CD4-positive, alpha-beta T cell (primary cell): Measurements from ENCODE around the gene COBL. TPM values are rescaled to one million over a fixed set of nuclear protein-coding genes. Genes with fewer than 3 reads are reported as not detected.

Source experiments
- ATAC-seq: fragments of 200-7000 bp; cut with Tn5 transposase; one replicate; pipeline ENCODE4 v1.10.0; 2022; ENCODE audit warnings: mild to moderate bottlenecking; ENCODE audit not compliant: poor library complexity
- CTCF ChIA-PET: fragments of 350-600 bp; sonication (Branson Sonifier 250); formaldehyde crosslinking; loops from one replicate; lab custom pipeline; 2021; ENCODE audit warnings: antibody characterized with exemption, inconsistent platforms; lab: Charles Lee
- POLR2A ChIA-PET: fragments of 350-600 bp; sonication (Branson Sonifier 250); formaldehyde crosslinking; loops from one replicate; lab custom pipeline; 2021; ENCODE audit warnings: antibody characterized with exemption, inconsistent platforms; lab: Charles Lee
- DNase-seq, 14 experiments: peaks; one replicate each; pipeline ENCODE4 v3.0.0-alpha.2; 2013 to 2020; ENCODE audit warnings: mixed read lengths in 2 of 14
- H3K27ac ChIP-seq, 2 donors: one replicate each; pipeline versions ENCODE4 v1.5.1 to v1.7.0; 2013; ENCODE audit warnings: low read length in 2 of 2, low read depth in 1 of 2, mild to moderate bottlenecking in 1 of 2
- H3K27me3 ChIP-seq, 2 experiments: 1 replicate in 1 of 2; 2 replicates in 1 of 2; pipeline versions ENCODE4 v1.6.1 to v1.7.0; 2013; ENCODE audit warnings: low read length in 2 of 2, control low read depth in 1 of 2, mild to moderate bottlenecking in 1 of 2, moderate library complexity in 1 of 2; ENCODE audit not compliant: insufficient read depth in 2 of 2, control insufficient read depth in 1 of 2
- H3K36me3 ChIP-seq: one replicate; pipeline ENCODE4 v1.6.1; 2013; ENCODE audit warnings: low read length, control low read depth; ENCODE audit not compliant: insufficient read depth
- H3K4me1 ChIP-seq: one replicate; pipeline ENCODE4 v1.6.1; 2013; ENCODE audit warnings: low read length, control low read depth; ENCODE audit not compliant: insufficient read depth
- H3K4me3 ChIP-seq: one replicate; pipeline ENCODE4 v1.5.1; 2013; ENCODE audit warnings: mild to moderate bottlenecking, low read length, moderate library complexity
- H3K9me3 ChIP-seq, 2 experiments: 1 replicate in 1 of 2; 2 replicates in 1 of 2; pipeline versions ENCODE4 v1.6.1 to v1.7.0; 2013; ENCODE audit warnings: low read length in 2 of 2, mild to moderate bottlenecking in 2 of 2, control low read depth in 1 of 2, moderate library complexity in 1 of 2; ENCODE audit not compliant: control insufficient read depth in 1 of 2, insufficient read depth in 1 of 2
- H3K27ac Mint-ChIP-seq: one replicate; pipeline ENCODE4 v1.8.0; 2020; ENCODE audit warnings: mixed read lengths
- H3K27me3 Mint-ChIP-seq: one replicate; pipeline ENCODE4 v1.8.0; 2021; ENCODE audit warnings: mixed read lengths
- H3K36me3 Mint-ChIP-seq: one replicate; pipeline ENCODE4 v1.8.0; 2021; ENCODE audit warnings: low read depth, mixed read lengths
- H3K4me1 Mint-ChIP-seq: one replicate; pipeline ENCODE4 v1.8.0; 2021; ENCODE audit warnings: low read depth, mixed read lengths
- H3K4me3 Mint-ChIP-seq: one replicate; pipeline ENCODE4 v1.8.0; 2020; ENCODE audit warnings: mild to moderate bottlenecking, mixed read lengths
- H3K9me3 Mint-ChIP-seq: one replicate; pipeline ENCODE4 v1.8.0; 2020; ENCODE audit warnings: mixed read lengths
- intact Hi-C, 2 experiments: fragments of 100-400 bp; cut with DNase I in 1 of 2; cut with micrococcal nuclease in 1 of 2; formaldehyde crosslinking; loops; one replicate each; pipeline versions ENCODE4 v1.15.1 to v1.9.0; 2023 to 2025; cut with DNase I, micrococcal nuclease
- total RNA-seq, 174 experiments: library from RNA in 2 of 174; stranded (reverse) in 2 of 174; gene quantifications; one replicate each; pipeline ENCODE4 v1.2.3 and lab custom pipeline; 2021 to 2026
- TF ChIP-seq, protein P1 (sequence below): fragments of 200-600 bp; IDR thresholded peaks from one replicate; pipeline ENCODE4 v1.8.0; 2022; ENCODE audit warnings: antibody characterized with exemption, mild to moderate bottlenecking

Gene COBL
- total RNA-seq, 2 experiments from 2014 or later = not detected

DNA sequence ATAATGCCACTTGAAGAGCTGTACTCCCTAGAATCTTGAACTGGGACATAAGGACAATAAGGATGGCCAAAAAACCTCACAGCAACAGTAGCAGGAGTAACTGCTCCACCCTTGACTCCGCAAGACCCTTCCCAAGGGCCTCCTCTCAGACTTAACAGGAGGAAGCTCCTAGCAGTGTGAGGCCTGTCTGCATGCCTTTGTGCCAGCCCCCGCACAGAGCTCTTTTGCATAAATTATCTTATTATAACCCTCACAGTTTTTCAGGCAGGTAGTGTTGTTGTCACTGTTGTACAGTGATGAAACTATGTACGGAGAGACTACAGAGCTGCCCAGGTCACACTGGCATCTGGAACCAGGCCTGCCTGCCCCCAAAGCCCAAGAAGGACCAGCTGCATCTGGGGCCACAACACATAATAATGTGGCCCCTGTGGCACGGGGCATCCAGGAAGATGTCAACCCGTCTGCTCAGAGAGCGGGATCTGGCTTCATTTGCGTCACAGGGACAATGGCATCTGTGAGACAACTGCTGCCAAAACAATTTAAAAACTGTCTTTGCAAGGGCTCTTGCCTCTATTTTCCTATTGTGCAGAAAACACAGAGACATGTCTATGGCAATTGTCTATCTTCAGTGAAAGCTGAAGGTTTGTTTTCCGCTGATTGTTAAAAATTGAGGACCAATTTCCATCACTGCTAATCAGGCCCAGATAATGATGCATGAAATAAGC is 284.7 kb downstream of the COBL start:
- Histone ChIP-seq H3K4me1 (no peaks in the 10 kb centered on the region), H3K36me3 (no peaks in the 10 kb centered on the region), H3K4me3 (no peak overlapping the region), H3K27ac (no peak overlapping the region), H3K27me3 (no peaks in the 10 kb centered on the region), H3K9me3 (no peaks in the 10 kb centered on the region)
- intact Hi-C loops = no loop called here
- no peak for ATAC-seq
- H3K27me3 Mint-ChIP-seq = no peaks in the 10 kb centered on the region
- ChIA-PET CTCF (no interaction called here), POLR2A (no interaction called here)
- no peak for DNase-seq
- H3K4me3 Mint-ChIP-seq = no peak overlapping the region
- H3K9me3 Mint-ChIP-seq = no peaks in the 10 kb centered on the region
- H3K27ac Mint-ChIP-seq = no peak overlapping the region
- TF ChIP-seq, protein P1, sequence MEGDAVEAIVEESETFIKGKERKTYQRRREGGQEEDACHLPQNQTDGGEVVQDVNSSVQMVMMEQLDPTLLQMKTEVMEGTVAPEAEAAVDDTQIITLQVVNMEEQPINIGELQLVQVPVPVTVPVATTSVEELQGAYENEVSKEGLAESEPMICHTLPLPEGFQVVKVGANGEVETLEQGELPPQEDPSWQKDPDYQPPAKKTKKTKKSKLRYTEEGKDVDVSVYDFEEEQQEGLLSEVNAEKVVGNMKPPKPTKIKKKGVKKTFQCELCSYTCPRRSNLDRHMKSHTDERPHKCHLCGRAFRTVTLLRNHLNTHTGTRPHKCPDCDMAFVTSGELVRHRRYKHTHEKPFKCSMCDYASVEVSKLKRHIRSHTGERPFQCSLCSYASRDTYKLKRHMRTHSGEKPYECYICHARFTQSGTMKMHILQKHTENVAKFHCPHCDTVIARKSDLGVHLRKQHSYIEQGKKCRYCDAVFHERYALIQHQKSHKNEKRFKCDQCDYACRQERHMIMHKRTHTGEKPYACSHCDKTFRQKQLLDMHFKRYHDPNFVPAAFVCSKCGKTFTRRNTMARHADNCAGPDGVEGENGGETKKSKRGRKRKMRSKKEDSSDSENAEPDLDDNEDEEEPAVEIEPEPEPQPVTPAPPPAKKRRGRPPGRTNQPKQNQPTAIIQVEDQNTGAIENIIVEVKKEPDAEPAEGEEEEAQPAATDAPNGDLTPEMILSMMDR = no peak
- no peaks in the 10 kb centered on the region for H3K36me3 Mint-ChIP-seq
- H3K4me1 Mint-ChIP-seq = no peaks in the 10 kb centered on the region

GRCh38 chr7:51031216-51031615 is 285.4 kb downstream of the COBL start:
- ATAC-seq (no peak), DNase-seq (no peak)
- Histone ChIP-seq H3K27ac (no peak overlapping the region), H3K36me3 (no peaks in the 10 kb centered on the region), H3K4me3 (no peak overlapping the region), H3K27me3 (no peaks in the 10 kb centered on the region), H3K4me1 (no peaks in the 10 kb centered on the region), H3K9me3 (no peaks in the 10 kb centered on the region)
- ChIA-PET CTCF (no interaction called here), POLR2A (no interaction called here)
- Mint-ChIP-seq H3K27ac (no peak overlapping the region), H3K27me3 (no peaks in the 10 kb centered on the region), H3K4me1 (no peaks in the 10 kb centered on the region), H3K4me3 (no peak overlapping the region), H3K36me3 (no peaks in the 10 kb centered on the region), H3K9me3 (no peaks in the 10 kb centered on the region)
- intact Hi-C loops = no loop called here
- TF ChIP-seq, protein P1 = no peak

DNA sequence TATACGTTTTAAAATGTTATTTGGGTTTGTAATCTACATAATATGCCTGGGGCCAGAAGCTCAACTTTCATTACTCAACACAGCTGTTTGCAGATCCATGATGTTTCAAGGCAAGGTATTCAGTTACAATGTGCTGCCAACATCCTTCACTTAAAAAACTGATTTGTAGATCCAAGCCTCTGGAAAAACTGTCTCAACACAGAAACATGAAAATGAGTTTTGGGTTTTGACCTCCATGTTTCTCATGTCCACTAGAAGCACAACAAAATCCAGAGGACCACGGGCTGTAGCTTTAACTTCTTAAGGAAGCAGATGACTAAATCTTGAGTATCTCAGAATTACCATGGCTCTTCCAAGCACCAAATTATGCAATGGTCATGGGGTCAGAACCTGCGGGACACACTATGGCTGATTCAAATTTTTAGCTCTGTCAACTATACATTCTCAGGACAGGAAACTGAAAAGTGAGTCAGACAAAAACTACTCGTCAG is 286.9 kb downstream of the COBL start:
- H3K4me3 ChIP-seq = no peak overlapping the region
- H3K36me3 ChIP-seq = no peaks in the 10 kb centered on the region
- Mint-ChIP-seq H3K27me3 (no peaks in the 10 kb centered on the region), H3K36me3 (no peaks in the 10 kb centered on the region), H3K4me3 (no peak overlapping the region), H3K27ac (no peak overlapping the region), H3K4me1 (no peaks in the 10 kb centered on the region), H3K9me3 (no peaks in the 10 kb centered on the region)
- no peaks in the 10 kb centered on the region for H3K4me1 ChIP-seq
- no peaks in the 10 kb centered on the region for H3K27me3 ChIP-seq
- no peak overlapping the region for H3K27ac ChIP-seq
- POLR2A ChIA-PET = no interaction called here
- ATAC-seq = no peak
- H3K9me3 ChIP-seq = no peaks in the 10 kb centered on the region
- intact Hi-C loops = no loop called here
- TF ChIP-seq, protein P1 = no peak
- CTCF ChIA-PET = no interaction called here
- DNase-seq = no peak
